Kidney (tissue), 22 donors: ENCODE data around the gene NLRC5. TPM values are rescaled to one million over a fixed set of nuclear protein-coding genes. Genes with fewer than 3 reads are reported as not detected.

Experiments
- DNase-seq, 5 donors: peaks; one replicate each; pipeline ENCODE4 v3.0.0-alpha.2; 2013 to 2020
- FAIRE-seq: peaks from 2 replicates; lab custom pipeline; 2012; peaks lifted over from hg19 to GRCh38; lab: Jason Lieb, UNC
- H3K27ac ChIP-seq, 2 donors: one replicate each; pipeline ENCODE4 v1.7.0; 2013; ENCODE audit warnings: low read depth in 2 of 2, low read length in 2 of 2, inconsistent platforms in 1 of 2
- H3K27me3 ChIP-seq: one replicate; pipeline ENCODE4 v1.7.1; 2013; ENCODE audit warnings: low read length, inconsistent platforms; ENCODE audit not compliant: control insufficient read depth, insufficient read depth
- H3K36me3 ChIP-seq, 3 donors: one replicate each; pipeline versions ENCODE4 v1.7.0 to v1.7.1; 2013; ENCODE audit warnings: low read length in 3 of 3, control low read depth in 1 of 3, inconsistent platforms in 1 of 3; ENCODE audit not compliant: insufficient read depth in 3 of 3, control insufficient read depth in 2 of 3
- H3K4me1 ChIP-seq, 3 donors: one replicate each; pipeline versions ENCODE4 v1.7.0 to v1.7.1; 2013; ENCODE audit warnings: low read length in 3 of 3, inconsistent platforms in 1 of 3, low read depth in 1 of 3; ENCODE audit not compliant: control insufficient read depth in 2 of 3, insufficient read depth in 2 of 3
- H3K4me3 ChIP-seq, 3 donors: one replicate each; pipeline versions ENCODE4 v1.7.0 to v1.8.1; 2013; ENCODE audit warnings: low read length in 3 of 3, control low read depth in 1 of 3, inconsistent platforms in 1 of 3
- H3K9ac ChIP-seq, 3 donors: one replicate each; pipeline versions ENCODE4 v1.7.0 to v1.7.1; 2013; ENCODE audit warnings: low read length in 3 of 3, control low read depth in 1 of 3, inconsistent platforms in 1 of 3
- H3K9me3 ChIP-seq, 3 donors: one replicate each; pipeline versions ENCODE4 v1.7.0 to v1.7.1; 2013; ENCODE audit warnings: low read length in 3 of 3, control low read depth in 1 of 3, inconsistent platforms in 1 of 3; ENCODE audit not compliant: control insufficient read depth in 2 of 3, insufficient read depth in 1 of 3
- intact Hi-C: fragments of 100-400 bp; cut with DNase I; formaldehyde crosslinking; loops from one replicate; pipeline ENCODE4 v1.11.1; 2022
- long read RNA-seq, 10 donors: library from polyadenylated mRNA in 1 of 10; unstranded in 1 of 10; transcript quantifications; one replicate each; pipeline ENCODE4 v2.0.0 and lab custom pipeline, GENCODE V29; 2021 to 2026
- polyA plus RNA-seq: library from polyadenylated mRNA; stranded (reverse); fragments of 350-450 nt; fragmentation: Illumina TruSeq; extraction: RNeasy Lipid Tissue Mini Kit (QIAGEN cat#74804); gene quantifications from one replicate; pipeline ENCODE4 v1.2.3, GENCODE V29; 2014; ENCODE audit warnings: low read depth, low replicate concordance; ENCODE audit not compliant: insufficient read depth
- total RNA-seq: library from RNA; stranded (reverse); fragmentation: NEBNext Ultra II Directional; extraction: Animal tissue kit (Norgen Biotek cat#: 25700); gene quantifications from one replicate; pipeline ENCODE4 v1.2.1, GENCODE V29; 2021
- TF ChIP-seq, protein P1 (sequence below): IDR thresholded peaks from 3 replicates; pipeline ENCODE4 v1.5.1; 2012; ENCODE audit warnings: mild to moderate bottlenecking, moderate library complexity, borderline replicate concordance; ENCODE audit not compliant: insufficient read depth; ENCODE audit errors: extremely low read depth
- donor health status: control.
- donor health status: control.
- donor health status: control.
- donor health status: control.
- donor health status: control.
- donor health status: DM: yes; HTN: yes; CAD: no.
- donor health status: Normal renal cell carcinoma (clear cell type).

The NLRC5 gene, protein sequence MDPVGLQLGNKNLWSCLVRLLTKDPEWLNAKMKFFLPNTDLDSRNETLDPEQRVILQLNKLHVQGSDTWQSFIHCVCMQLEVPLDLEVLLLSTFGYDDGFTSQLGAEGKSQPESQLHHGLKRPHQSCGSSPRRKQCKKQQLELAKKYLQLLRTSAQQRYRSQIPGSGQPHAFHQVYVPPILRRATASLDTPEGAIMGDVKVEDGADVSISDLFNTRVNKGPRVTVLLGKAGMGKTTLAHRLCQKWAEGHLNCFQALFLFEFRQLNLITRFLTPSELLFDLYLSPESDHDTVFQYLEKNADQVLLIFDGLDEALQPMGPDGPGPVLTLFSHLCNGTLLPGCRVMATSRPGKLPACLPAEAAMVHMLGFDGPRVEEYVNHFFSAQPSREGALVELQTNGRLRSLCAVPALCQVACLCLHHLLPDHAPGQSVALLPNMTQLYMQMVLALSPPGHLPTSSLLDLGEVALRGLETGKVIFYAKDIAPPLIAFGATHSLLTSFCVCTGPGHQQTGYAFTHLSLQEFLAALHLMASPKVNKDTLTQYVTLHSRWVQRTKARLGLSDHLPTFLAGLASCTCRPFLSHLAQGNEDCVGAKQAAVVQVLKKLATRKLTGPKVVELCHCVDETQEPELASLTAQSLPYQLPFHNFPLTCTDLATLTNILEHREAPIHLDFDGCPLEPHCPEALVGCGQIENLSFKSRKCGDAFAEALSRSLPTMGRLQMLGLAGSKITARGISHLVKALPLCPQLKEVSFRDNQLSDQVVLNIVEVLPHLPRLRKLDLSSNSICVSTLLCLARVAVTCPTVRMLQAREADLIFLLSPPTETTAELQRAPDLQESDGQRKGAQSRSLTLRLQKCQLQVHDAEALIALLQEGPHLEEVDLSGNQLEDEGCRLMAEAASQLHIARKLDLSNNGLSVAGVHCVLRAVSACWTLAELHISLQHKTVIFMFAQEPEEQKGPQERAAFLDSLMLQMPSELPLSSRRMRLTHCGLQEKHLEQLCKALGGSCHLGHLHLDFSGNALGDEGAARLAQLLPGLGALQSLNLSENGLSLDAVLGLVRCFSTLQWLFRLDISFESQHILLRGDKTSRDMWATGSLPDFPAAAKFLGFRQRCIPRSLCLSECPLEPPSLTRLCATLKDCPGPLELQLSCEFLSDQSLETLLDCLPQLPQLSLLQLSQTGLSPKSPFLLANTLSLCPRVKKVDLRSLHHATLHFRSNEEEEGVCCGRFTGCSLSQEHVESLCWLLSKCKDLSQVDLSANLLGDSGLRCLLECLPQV (N-terminal part only)
- 55.6 TPM for total RNA-seq
- 7.1 TPM for polyA plus RNA-seq
- long read RNA-seq, donor 1: 0 reads
- long read RNA-seq, donor 2: 0 reads
- long read RNA-seq, donor 3: 0 reads
- long read RNA-seq, donor 4: 0 reads
- long read RNA-seq, donor 5: 0 reads
- long read RNA-seq, donor 6: 0 reads
- long read RNA-seq, donor 7, partial matches to known transcripts: 4 of 10 reads
- long read RNA-seq, donor 7, other reads (novel, unspliced or antisense): 6 of 10 reads
- long read RNA-seq, donor 8: 0 reads
- long read RNA-seq, donor 9: 0 reads
- long read RNA-seq, donor 10: 0 reads

DNA sequence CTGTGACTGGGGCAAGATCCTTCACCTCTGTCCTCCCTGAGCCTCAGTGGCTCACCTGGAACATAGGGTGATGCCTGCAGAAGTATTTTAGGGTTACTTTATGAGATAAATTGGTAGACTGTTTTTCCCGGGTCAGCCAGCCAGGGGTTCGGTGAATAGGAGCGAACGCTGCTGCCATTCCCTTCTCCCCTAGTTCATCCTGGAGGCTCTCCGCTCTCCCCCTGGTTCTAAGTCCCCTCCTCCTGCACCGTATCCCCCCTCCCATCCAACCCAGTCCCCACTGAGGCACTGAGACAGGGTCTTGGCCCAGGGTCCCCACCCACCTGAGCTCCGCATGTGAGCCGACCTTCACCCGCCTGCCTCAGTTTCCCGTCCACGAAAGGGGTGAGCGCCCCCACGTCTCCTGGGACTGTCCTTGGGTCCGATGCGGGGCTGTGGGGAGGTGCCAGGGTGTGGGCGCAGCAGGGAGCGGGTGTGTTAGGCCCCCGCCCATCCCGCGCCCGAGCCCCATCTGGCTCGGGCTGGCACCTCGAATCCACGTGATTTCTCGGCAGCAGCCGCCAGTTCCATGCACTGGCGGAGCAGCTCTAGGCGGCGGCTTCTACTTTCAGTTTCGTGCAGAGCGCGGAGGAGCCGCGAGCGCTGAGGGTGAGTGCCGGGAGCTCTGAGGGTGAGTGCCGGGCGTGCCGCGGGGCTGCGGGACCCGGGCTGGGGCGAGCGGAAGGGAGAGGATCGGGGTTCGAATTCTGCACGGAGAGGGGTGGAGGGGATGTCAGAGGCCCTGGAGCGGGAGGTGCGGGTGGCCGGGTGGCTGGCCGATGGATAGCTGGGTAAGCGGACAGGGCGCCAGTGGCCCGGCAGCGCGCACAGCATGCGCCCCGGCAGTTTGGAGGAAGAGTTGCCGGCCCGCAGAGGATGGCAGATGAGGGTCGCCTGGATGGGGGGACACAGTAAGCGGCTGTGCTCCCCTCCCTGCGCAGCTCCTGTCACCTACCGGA, at the start of gene NLRC5:
NLRC5 (plus strand) TSS at position 610 of the 998 bp plus-strand sequence. CDS start 31,156 bp downstream, outside the sequence.
- Histone ChIP-seq H3K4me3 (peak within 1 kb of the TSS; percentile 50 to 82 (median 74)), H3K9me3 (no peaks in the 10 kb centered on the region), H3K27me3 (no peaks in the 10 kb centered on the region), H3K4me1 (peaks cover 0 to 24% (median 7%) of the 10 kb centered on the region in 3 donors), H3K9ac (peak within 1 kb of the TSS; percentile 16 to 75 (median 59)), H3K27ac (peak within 1 kb of the TSS; percentile 86 to 88), H3K36me3 (no peaks in the 10 kb centered on the region)
- intact Hi-C loops: no loop called here
- no peak for FAIRE-seq
- TF ChIP-seq, protein P1, sequence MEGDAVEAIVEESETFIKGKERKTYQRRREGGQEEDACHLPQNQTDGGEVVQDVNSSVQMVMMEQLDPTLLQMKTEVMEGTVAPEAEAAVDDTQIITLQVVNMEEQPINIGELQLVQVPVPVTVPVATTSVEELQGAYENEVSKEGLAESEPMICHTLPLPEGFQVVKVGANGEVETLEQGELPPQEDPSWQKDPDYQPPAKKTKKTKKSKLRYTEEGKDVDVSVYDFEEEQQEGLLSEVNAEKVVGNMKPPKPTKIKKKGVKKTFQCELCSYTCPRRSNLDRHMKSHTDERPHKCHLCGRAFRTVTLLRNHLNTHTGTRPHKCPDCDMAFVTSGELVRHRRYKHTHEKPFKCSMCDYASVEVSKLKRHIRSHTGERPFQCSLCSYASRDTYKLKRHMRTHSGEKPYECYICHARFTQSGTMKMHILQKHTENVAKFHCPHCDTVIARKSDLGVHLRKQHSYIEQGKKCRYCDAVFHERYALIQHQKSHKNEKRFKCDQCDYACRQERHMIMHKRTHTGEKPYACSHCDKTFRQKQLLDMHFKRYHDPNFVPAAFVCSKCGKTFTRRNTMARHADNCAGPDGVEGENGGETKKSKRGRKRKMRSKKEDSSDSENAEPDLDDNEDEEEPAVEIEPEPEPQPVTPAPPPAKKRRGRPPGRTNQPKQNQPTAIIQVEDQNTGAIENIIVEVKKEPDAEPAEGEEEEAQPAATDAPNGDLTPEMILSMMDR: no peak
- peak; percentile 71 to 96 (median 86) for DNase-seq

GRCh38 chr16:56939801-56940200, 49.6 kb upstream of the NLRC5 start:
- TF ChIP-seq, protein P1: no peak
- H3K9me3 ChIP-seq: no peaks in the 10 kb centered on the region
- intact Hi-C loops: no loop called here
- peaks cover 19 to 95% (median 74%) of the 10 kb centered on the region in 3 donors for H3K36me3 ChIP-seq
- FAIRE-seq (no peak), DNase-seq (no peak)
- no peaks in the 10 kb centered on the region for H3K27me3 ChIP-seq
- no peak overlapping the region for H3K27ac ChIP-seq
- no peak overlapping the region for H3K9ac ChIP-seq
- no peak overlapping the region for H3K4me3 ChIP-seq
- peaks cover 0 to 16% (median 13%) of the 10 kb centered on the region in 3 donors for H3K4me1 ChIP-seq
